Lower leg skin (tissue), 3 donors: ENCODE results near the gene DLG2.

Source experiments
- POLR2A ChIP-seq, 2 donors: fragments of 450-650 bp; IDR thresholded peaks; one replicate each; pipeline ENCODE4 v1.6.1; 2016 to 2017; ENCODE audit warnings: antibody characterized with exemption in 2 of 2, mild to moderate bottlenecking in 1 of 2, moderate library complexity in 1 of 2
- TF ChIP-seq, protein P1 (sequence below), 3 donors: fragments of 450-650 bp; IDR thresholded peaks; one replicate each; pipeline ENCODE4 v1.5.1; 2016; ENCODE audit warnings: antibody characterized with exemption in 3 of 3, mild to moderate bottlenecking in 3 of 3, moderate library complexity in 2 of 3

GRCh38 chr11:85048801-85049200 lies 578.3 kb downstream of the DLG2 start:
- TF ChIP-seq, protein P1, sequence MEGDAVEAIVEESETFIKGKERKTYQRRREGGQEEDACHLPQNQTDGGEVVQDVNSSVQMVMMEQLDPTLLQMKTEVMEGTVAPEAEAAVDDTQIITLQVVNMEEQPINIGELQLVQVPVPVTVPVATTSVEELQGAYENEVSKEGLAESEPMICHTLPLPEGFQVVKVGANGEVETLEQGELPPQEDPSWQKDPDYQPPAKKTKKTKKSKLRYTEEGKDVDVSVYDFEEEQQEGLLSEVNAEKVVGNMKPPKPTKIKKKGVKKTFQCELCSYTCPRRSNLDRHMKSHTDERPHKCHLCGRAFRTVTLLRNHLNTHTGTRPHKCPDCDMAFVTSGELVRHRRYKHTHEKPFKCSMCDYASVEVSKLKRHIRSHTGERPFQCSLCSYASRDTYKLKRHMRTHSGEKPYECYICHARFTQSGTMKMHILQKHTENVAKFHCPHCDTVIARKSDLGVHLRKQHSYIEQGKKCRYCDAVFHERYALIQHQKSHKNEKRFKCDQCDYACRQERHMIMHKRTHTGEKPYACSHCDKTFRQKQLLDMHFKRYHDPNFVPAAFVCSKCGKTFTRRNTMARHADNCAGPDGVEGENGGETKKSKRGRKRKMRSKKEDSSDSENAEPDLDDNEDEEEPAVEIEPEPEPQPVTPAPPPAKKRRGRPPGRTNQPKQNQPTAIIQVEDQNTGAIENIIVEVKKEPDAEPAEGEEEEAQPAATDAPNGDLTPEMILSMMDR (IDR thresholded peaks at IDR 0.05) = no peak
- no peak for TF ChIP-seq POLR2A (IDR thresholded peaks at IDR 0.05)
